Heart left ventricle (tissue), 13 donors: Measurements from ENCODE around the gene SH3TC1.

ENCODE experiments used
- CTCF ChIP-seq, 12 donors: fragments of 200-600 bp; sonication (generic) in 4 of 12; IDR thresholded peaks; one replicate each; pipeline versions ENCODE4 v1.5.0 to v1.8.0; 2018 to 2022; ENCODE audit warnings: antibody characterized with exemption in 12 of 12, mild to moderate bottlenecking in 5 of 12
- POLR2A ChIP-seq, 2 donors: fragments of 450-650 bp; IDR thresholded peaks; one replicate each; pipeline ENCODE4 v1.6.1; 2017; ENCODE audit warnings: antibody characterized with exemption in 2 of 2, mild to moderate bottlenecking in 2 of 2, moderate library complexity in 2 of 2
- donor health status: ischemic (EF 13 %, LVEDD 7.1; RV severe dilation, severe dysfunction).
- donor health status: DM: no; HTN: yes; CAD: no.
- donor health status: DM: no; HTN: no; CAD: no.
- donor health status: ischemic (EF 25% LVEDD 6.9; RV normal size, moderate dysfunction).
- donor health status: ischemic (EF 25% LVEDD 5.7; RV mildly dilated, moderate dysfunction).
- donor health status: ischemic (EF 35%, LVEDD 5.7; RV mildly dilated, moderate dysfunction).
- donor health status: nonischemic (EF 11% LVEDD 7.7; RV severe dilation, severe dysfunction).
- donor health status: DM: yes; HTN: yes; CAD: no.
- donor health status: PGD.
- donor health status: ischemic (EF 29% LVEDD 5.4; RV normal size, mild dysfunction).
- donor health status: nonischemic (EF 23%, LVEDD 6.1; RV moderate dilation, normal function).

- TF ChIP-seq CTCF (IDR thresholded peaks at IDR 0.05) (no peak), POLR2A (IDR thresholded peaks at IDR 0.05) (no peak)
These were observed 3.3 kb downstream of the SH3TC1 start for GRCh38 chr4:8202108-8203051.
